SHP77 treated with DMSO at 0.1 percent for 48 hours (cell line): ENCODE results near the gene PCDHB11.
"Not testable (repeated sequence)": the region's sequence is repeated elsewhere in the genome, so short reads cannot be mapped to it uniquely, and the experiment has no call there.

ENCODE experiments used
- DNase-seq: peaks from one replicate; lab custom pipeline; 2025; lab: John Stamatoyannopoulos, UW

The PCDHB11 gene

GRCh38 chr5:141241496-141241895 lies 42.1 kb downstream of the PCDHB11 start:
- no peak for DNase-seq

GRCh38 chr5:141245250-141245717 lies 45.9 kb downstream of the PCDHB11 start, which contains the start of gene PCDHB15:
PCDHB15 (plus strand) TSS chr5:141245395; CDS start chr5:141245579, 184 bp downstream.
- no peak for DNase-seq

GRCh38 chr5:141246971-141247370 lies 47.5 kb downstream of the PCDHB11 start:
- not testable (repeated sequence) for DNase-seq

GRCh38 chr5:141247434-141247833 lies 48.0 kb downstream of the PCDHB11 start:
- DNase-seq = not testable (repeated sequence)

GRCh38 chr5:141250576-141250975 lies 51.1 kb downstream of the PCDHB11 start:
- no peak for DNase-seq
